Large intestine (tissue), 12 donors: ENCODE data around the gene XPO5. TPM values are rescaled to one million over a fixed set of nuclear protein-coding genes. Genes with fewer than 3 reads are reported as not detected.

Experiments used
- DNase-seq, 2 donors: peaks; one replicate each; pipeline versions ENCODE4 v3.0.0 to v3.0.0-alpha.2; 2013
- H3K27ac ChIP-seq: one replicate; pipeline ENCODE4 v1.5.1; 2013; ENCODE audit warnings: low read length
- H3K27me3 ChIP-seq: 2 replicates; pipeline ENCODE4 v1.6.1; 2013; ENCODE audit warnings: low read length; ENCODE audit not compliant: control insufficient read depth, insufficient read depth
- H3K36me3 ChIP-seq: 2 replicates; pipeline ENCODE4 v1.6.1; 2013; ENCODE audit warnings: low read length; ENCODE audit not compliant: control insufficient read depth, insufficient read depth
- H3K4me1 ChIP-seq: one replicate; pipeline ENCODE4 v1.6.1; 2013; ENCODE audit warnings: low read length; ENCODE audit not compliant: control insufficient read depth, insufficient read depth
- H3K4me3 ChIP-seq: one replicate; pipeline ENCODE4 v1.5.1; 2013; ENCODE audit warnings: low read length
- H3K9me3 ChIP-seq: one replicate; pipeline ENCODE4 v1.6.1; 2013; ENCODE audit warnings: mild to moderate bottlenecking, low read depth, low read length, moderate library complexity; ENCODE audit not compliant: control insufficient read depth
- WGBS: methylation state at CpG from one replicate; pipeline ENCODE4 v1.1.5; 2013; ENCODE audit warnings: low lambda C conversion rate; ENCODE audit not compliant: insufficient coverage; 5-methylcytosine and 5-hydroxymethylcytosine counted together
- long read RNA-seq, 11 donors: transcript quantifications; one replicate each; lab custom pipeline, GENCODE V29; 2026
- polyA plus RNA-seq: library from polyadenylated mRNA; unstranded; fragments of 120-200 nt; gene quantifications from one replicate; pipeline ENCODE4 v1.2.1, GENCODE V29; 2013

The XPO5 gene
- 31.6 TPM for polyA plus RNA-seq
- long read RNA-seq, donor 1, result 0 reads
- long read RNA-seq, donor 2, full-length matches to known transcripts, result 2 of 2 reads
- long read RNA-seq, donor 2, partial matches to known transcripts, result 0 of 2 reads
- long read RNA-seq, donor 2, other reads (novel, unspliced or antisense), result 0 of 2 reads
- long read RNA-seq, donor 3, full-length matches to known transcripts, result 2 of 49 reads
- long read RNA-seq, donor 3, partial matches to known transcripts, result 21 of 49 reads
- long read RNA-seq, donor 3, other reads (novel, unspliced or antisense), result 26 of 49 reads
- long read RNA-seq, donor 4, result 0 reads
- long read RNA-seq, donor 5, full-length matches to known transcripts, result 2 of 2 reads
- long read RNA-seq, donor 5, partial matches to known transcripts, result 0 of 2 reads
- long read RNA-seq, donor 5, other reads (novel, unspliced or antisense), result 0 of 2 reads
- long read RNA-seq, donor 6, full-length matches to known transcripts, result 2 of 2 reads
- long read RNA-seq, donor 6, partial matches to known transcripts, result 0 of 2 reads
- long read RNA-seq, donor 6, other reads (novel, unspliced or antisense), result 0 of 2 reads
- long read RNA-seq, donor 7, partial matches to known transcripts, result 0 of 1 reads
- long read RNA-seq, donor 7, other reads (novel, unspliced or antisense), result 0 of 1 reads
- long read RNA-seq, donor 8, partial matches to known transcripts, result 5 of 5 reads
- long read RNA-seq, donor 8, other reads (novel, unspliced or antisense), result 0 of 5 reads
- long read RNA-seq, donor 9, full-length matches to known transcripts, result 3 of 3 reads
- long read RNA-seq, donor 9, partial matches to known transcripts, result 0 of 3 reads
- long read RNA-seq, donor 9, other reads (novel, unspliced or antisense), result 0 of 3 reads
- long read RNA-seq, donor 10, full-length matches to known transcripts, result 3 of 8 reads
- long read RNA-seq, donor 10, partial matches to known transcripts, result 5 of 8 reads
- long read RNA-seq, donor 10, other reads (novel, unspliced or antisense), result 0 of 8 reads
- long read RNA-seq, donor 11, full-length matches to known transcripts, result 4 of 4 reads
- long read RNA-seq, donor 11, partial matches to known transcripts, result 0 of 4 reads
- long read RNA-seq, donor 11, other reads (novel, unspliced or antisense), result 0 of 4 reads

- Histone ChIP-seq H3K4me1 (peaks cover 2% of the 10 kb centered on the region), H3K27ac (peak within 1 kb of the TSS; percentile 59), H3K4me3 (peak within 1 kb of the TSS; percentile 98), H3K9me3 (no peaks in the 10 kb centered on the region), H3K27me3 (no peaks in the 10 kb centered on the region), H3K36me3 (peaks cover 14% of the 10 kb centered on the region)
- no CpG with 5 or more reads among the region's 76 CpGs for WGBS
- DNase-seq, result peak; percentile 95 to 96
Measured at GRCh38 chr6:43575772-43576551, at the start of gene XPO5, which contains the start of gene POLH. XPO5 (minus strand) TSS chr6:43576038; CDS start chr6:43575864, 174 bp downstream. POLH (plus strand) TSS chr6:43576185; CDS start chr6:43582320, 6,135 bp downstream.

GRCh38 chr6:43625393-43625992 lies 49.7 kb upstream of the XPO5 start:
- 90% methylated on average over 2 of the region's 16 CpGs for WGBS
- DNase-seq, result no peak
- no peaks in the 10 kb centered on the region for H3K9me3 ChIP-seq
- H3K4me1 ChIP-seq, result peaks cover 16% of the 10 kb centered on the region
- H3K36me3 ChIP-seq, result peaks cover 57% of the 10 kb centered on the region
- no peaks in the 10 kb centered on the region for H3K27me3 ChIP-seq
- H3K4me3 ChIP-seq, result no peak overlapping the region
- no peak overlapping the region for H3K27ac ChIP-seq

- Histone ChIP-seq H3K4me3 (no peak overlapping the region), H3K27ac (no peak overlapping the region), H3K27me3 (no peaks in the 10 kb centered on the region), H3K4me1 (peaks cover 12% of the 10 kb centered on the region), H3K36me3 (peaks cover 57% of the 10 kb centered on the region), H3K9me3 (no peaks in the 10 kb centered on the region)
- no peak for DNase-seq
- WGBS, result no CpG with 5 or more reads among the region's 7 CpGs
Measured at GRCh38 chr6:43624786-43625288, 49.0 kb upstream of the XPO5 start.

- WGBS, result no CpG with 5 or more reads among the region's 12 CpGs
- H3K4me1 ChIP-seq, result peaks cover 12% of the 10 kb centered on the region
- no peak overlapping the region for H3K27ac ChIP-seq
- H3K9me3 ChIP-seq, result no peaks in the 10 kb centered on the region
- DNase-seq, result no peak
- no peaks in the 10 kb centered on the region for H3K27me3 ChIP-seq
- H3K4me3 ChIP-seq, result no peak overlapping the region
- peaks cover 58% of the 10 kb centered on the region for H3K36me3 ChIP-seq
Measured at GRCh38 chr6:43623880-43624785, 48.3 kb upstream of the XPO5 start.

GRCh38 chr6:43622541-43622940 lies 46.7 kb upstream of the XPO5 start:
- H3K27me3 ChIP-seq, result no peaks in the 10 kb centered on the region
- peaks cover 7% of the 10 kb centered on the region for H3K4me1 ChIP-seq
- no CpG with 5 or more reads among the region's 10 CpGs for WGBS
- H3K27ac ChIP-seq, result no peak overlapping the region
- no peaks in the 10 kb centered on the region for H3K9me3 ChIP-seq
- H3K4me3 ChIP-seq, result no peak overlapping the region
- H3K36me3 ChIP-seq, result peaks cover 61% of the 10 kb centered on the region
- DNase-seq, result no peak

GRCh38 chr6:43621836-43622180 lies 46.0 kb upstream of the XPO5 start:
- DNase-seq, result no peak
- H3K4me3 ChIP-seq, result no peak overlapping the region
- no peaks in the 10 kb centered on the region for H3K27me3 ChIP-seq
- H3K9me3 ChIP-seq, result no peaks in the 10 kb centered on the region
- H3K4me1 ChIP-seq, result peaks cover 1% of the 10 kb centered on the region
- H3K27ac ChIP-seq, result no peak overlapping the region
- no CpG with 5 or more reads among the region's 10 CpGs for WGBS
- peaks cover 61% of the 10 kb centered on the region for H3K36me3 ChIP-seq

- Histone ChIP-seq H3K4me3 (no peak overlapping the region), H3K36me3 (peaks cover 59% of the 10 kb centered on the region), H3K4me1 (no peaks in the 10 kb centered on the region), H3K27me3 (no peaks in the 10 kb centered on the region), H3K9me3 (no peaks in the 10 kb centered on the region), H3K27ac (no peak overlapping the region)
- no CpG with 5 or more reads among the region's 12 CpGs for WGBS
- DNase-seq, result no peak
Measured at GRCh38 chr6:43621078-43621835, 45.4 kb upstream of the XPO5 start.

GRCh38 chr6:43616725-43617472 lies 41.1 kb upstream of the XPO5 start:
- WGBS, result 100% methylated on average over 1 of the region's 9 CpGs
- Histone ChIP-seq H3K4me3 (no peak overlapping the region), H3K9me3 (no peaks in the 10 kb centered on the region), H3K27ac (no peak overlapping the region), H3K4me1 (no peaks in the 10 kb centered on the region), H3K27me3 (no peaks in the 10 kb centered on the region), H3K36me3 (peaks cover 37% of the 10 kb centered on the region)
- no peak for DNase-seq
